GM18520 (cell line): Measurements from ENCODE around the gene MST1.

Experiments
- ATAC-seq: cut with Tn5 transposase; IDR thresholded peaks from one replicate; pipeline ENCODE4 v1.9.1; 2021; ENCODE audit not compliant: unreplicated experiment

Gene MST1

GRCh38 chr3:49680493-49681231, 8.6 kb downstream of the MST1 start:
- ATAC-seq = no peak

GRCh38 chr3:49675912-49676311, 13.4 kb downstream of the MST1 start:
- no peak for ATAC-seq

- peak; percentile 19 for ATAC-seq
These were observed 14.7 kb downstream of the MST1 start for GRCh38 chr3:49674497-49674983.

- ATAC-seq = peak; percentile 61
These were observed 15.4 kb downstream of the MST1 start, which contains the start of gene APEH for GRCh38 chr3:49673715-49674496. TSS of gene APEH (plus strand) at chr3:49674351. CDS start at chr3:49674402, 51 bp downstream.

GRCh38 chr3:49673121-49673714, 16.1 kb downstream of the MST1 start:
- no peak for ATAC-seq

GRCh38 chr3:49671291-49672288, 17.7 kb downstream of the MST1 start:
- no peak for ATAC-seq

- no peak for ATAC-seq
These were observed 18.4 kb downstream of the MST1 start for GRCh38 chr3:49670940-49671290.

- no peak for ATAC-seq
These were observed 19.9 kb downstream of the MST1 start for GRCh38 chr3:49669352-49669751.

- ATAC-seq = no peak
These were observed 20.4 kb downstream of the MST1 start for GRCh38 chr3:49668861-49669260.

GRCh38 chr3:49668414-49668797, 20.9 kb downstream of the MST1 start:
- no peak for ATAC-seq

GRCh38 chr3:49667701-49668413, 21.4 kb downstream of the MST1 start:
- no peak for ATAC-seq

- no peak for ATAC-seq
These were observed 22.7 kb downstream of the MST1 start for GRCh38 chr3:49666592-49666991.

- ATAC-seq = no peak
These were observed 23.3 kb downstream of the MST1 start for GRCh38 chr3:49665822-49666519.

- no peak for ATAC-seq
These were observed 25.0 kb downstream of the MST1 start for GRCh38 chr3:49664300-49664699.

- ATAC-seq = no peak
These were observed 25.4 kb downstream of the MST1 start for GRCh38 chr3:49663831-49664230.

- no peak for ATAC-seq
These were observed 26.4 kb downstream of the MST1 start for GRCh38 chr3:49662720-49663413.

- ATAC-seq = no peak
These were observed 27.3 kb downstream of the MST1 start for GRCh38 chr3:49662021-49662420.

GRCh38 chr3:49661281-49661680, 28.0 kb downstream of the MST1 start:
- ATAC-seq = no peak

GRCh38 chr3:49659756-49660155, 29.5 kb downstream of the MST1 start:
- no peak for ATAC-seq
